HEK293 (cell line): Measurements from ENCODE around the gene CADM4.
"Not testable (repeated sequence)": the region's sequence is repeated elsewhere in the genome, so short reads cannot be mapped to it uniquely, and the experiment has no call there.

Experiments
- CTCF ChIA-PET: fragments of 350-600 bp; formaldehyde crosslinking; extraction: SDS; loops from one replicate; lab custom pipeline; 2021; ENCODE audit warnings: antibody characterized with exemption; lab: Yijun Ruan, JAX
- POLR2A ChIA-PET: fragments of 300-600 bp; formaldehyde crosslinking; extraction: SDS; loops from one replicate; lab custom pipeline; 2020; ENCODE audit warnings: antibody characterized with exemption, inconsistent platforms; lab: Yijun Ruan, JAX
- H3K27ac ChIP-seq: fragments of 200-500 bp; sonication (Bioruptor generic); 2 replicates; pipeline ENCODE4 v1.5.1; 2014; ENCODE audit warnings: low read depth, low read length, control low read depth, inconsistent platforms; ENCODE audit errors: extremely low read depth
- H3K36me3 ChIP-seq, 2 experiments: fragments of 200-500 bp in 1 of 2; sonication (Bioruptor generic) in 1 of 2; 1 replicate in 1 of 2; 2 replicates in 1 of 2; pipeline ENCODE4 v1.5.1; 2014 to 2017; ENCODE audit warnings: inconsistent platforms in 2 of 2, low read length in 2 of 2; ENCODE audit not compliant: control insufficient read depth in 2 of 2, insufficient read depth in 1 of 2
- H3K4me1 ChIP-seq: fragments of 200-500 bp; sonication (Bioruptor generic); 2 replicates; pipeline ENCODE4 v1.5.1; 2014; ENCODE audit warnings: mild to moderate bottlenecking, low read length, inconsistent platforms; ENCODE audit not compliant: control insufficient read depth, insufficient read depth
- H3K4me3 ChIP-seq: 2 replicates; pipeline ENCODE4 v1.5.1; 2011; ENCODE audit warnings: low read depth, mild to moderate bottlenecking, control low read depth, low read length, moderate library complexity
- H3K9me3 ChIP-seq: fragments of 200-500 bp; sonication (Bioruptor generic); 2 replicates; pipeline ENCODE4 v1.5.1; 2014; ENCODE audit warnings: low read depth, low read length, inconsistent platforms; ENCODE audit not compliant: control insufficient read depth, insufficient read depth
- CTCF ChIP-seq: fragments of 450-650 bp; formaldehyde crosslinking; IDR thresholded peaks from 2 replicates; pipeline ENCODE4 v1.5.1; 2016; ENCODE audit warnings: missing biosample characterization, missing genetic modification characterization
- EGR2 ChIP-seq: fragments of 450-650 bp; formaldehyde crosslinking; IDR thresholded peaks from 2 replicates; pipeline ENCODE4 v1.5.1; 2016; ENCODE audit warnings: low read depth, missing biosample characterization, missing genetic modification characterization
- GLIS2 ChIP-seq: fragments of 450-650 bp; formaldehyde crosslinking; IDR thresholded peaks from 2 replicates; pipeline ENCODE4 v1.5.1; 2016; ENCODE audit warnings: missing biosample characterization, missing genetic modification characterization
- KLF9 ChIP-seq: fragments of 450-650 bp; formaldehyde crosslinking; IDR thresholded peaks from 2 replicates; pipeline ENCODE4 v1.5.1; 2016; ENCODE audit warnings: missing biosample characterization, missing genetic modification characterization, low read depth
- SALL2 ChIP-seq: fragments of 450-650 bp; formaldehyde crosslinking; IDR thresholded peaks from 2 replicates; pipeline ENCODE4 v1.5.0; 2017; ENCODE audit warnings: missing biosample characterization, mild to moderate bottlenecking, missing genetic modification characterization, borderline replicate concordance
- SCRT1 ChIP-seq: fragments of 450-650 bp; formaldehyde crosslinking; IDR thresholded peaks from 2 replicates; pipeline ENCODE4 v1.5.1; 2016; ENCODE audit warnings: missing biosample characterization, missing genetic modification characterization, borderline replicate concordance
- SCRT2 ChIP-seq: fragments of 450-650 bp; formaldehyde crosslinking; IDR thresholded peaks from 2 replicates; pipeline ENCODE4 v1.5.1; 2016; ENCODE audit warnings: missing biosample characterization, missing genetic modification characterization
- ZBTB1 ChIP-seq: fragments of 450-650 bp; formaldehyde crosslinking; IDR thresholded peaks from 2 replicates; pipeline ENCODE4 v1.5.1; 2016; ENCODE audit warnings: missing biosample characterization, missing genetic modification characterization
- ZEB2 ChIP-seq: fragments of 450-650 bp; formaldehyde crosslinking; IDR thresholded peaks from 2 replicates; pipeline ENCODE4 v1.5.1; 2016; ENCODE audit warnings: missing biosample characterization, missing genetic modification characterization
- ZFP37 ChIP-seq: fragments of 450-650 bp; formaldehyde crosslinking; IDR thresholded peaks from 2 replicates; pipeline ENCODE4 v1.5.1; 2016; ENCODE audit warnings: missing biosample characterization, missing genetic modification characterization
- ZNF121 ChIP-seq: fragments of 450-650 bp; formaldehyde crosslinking; IDR thresholded peaks from 2 replicates; pipeline ENCODE4 v1.5.1; 2016; ENCODE audit warnings: missing biosample characterization, missing genetic modification characterization
- ZNF19 ChIP-seq: fragments of 450-650 bp; formaldehyde crosslinking; IDR thresholded peaks from 2 replicates; pipeline ENCODE4; 2016; ENCODE audit warnings: missing biosample characterization, missing genetic modification characterization, low read depth
- ZNF274 ChIP-seq, 2 experiments: fragments of 200-500 bp in 1 of 2; fragments of 450-650 bp in 1 of 2; sonication (Bioruptor generic) in 1 of 2; formaldehyde crosslinking in 1 of 2; IDR thresholded peaks; 2 replicates each; pipeline versions ENCODE4 v1.5.1 to v1.6.1; 2014 to 2016; ENCODE audit warnings: borderline replicate concordance in 1 of 2, inconsistent platforms in 1 of 2, low read length in 1 of 2, missing biosample characterization in 1 of 2, missing genetic modification characterization in 1 of 2
- ZNF335 ChIP-seq: fragments of 450-650 bp; formaldehyde crosslinking; conservative IDR thresholded peaks from 2 replicates; pipeline ENCODE4 v1.5.1; 2016; ENCODE audit warnings: missing biosample characterization, missing genetic modification characterization
- ZNF394 ChIP-seq: fragments of 450-650 bp; formaldehyde crosslinking; IDR thresholded peaks from 2 replicates; pipeline ENCODE4 v1.5.1; 2016; ENCODE audit warnings: missing biosample characterization, missing genetic modification characterization, mild to moderate bottlenecking, moderate library complexity, borderline replicate concordance
- ZNF433 ChIP-seq: fragments of 450-650 bp; formaldehyde crosslinking; IDR thresholded peaks from 2 replicates; pipeline ENCODE4 v1.5.1; 2016; ENCODE audit warnings: missing biosample characterization, missing genetic modification characterization, low read depth
- ZNF473 ChIP-seq: fragments of 450-650 bp; formaldehyde crosslinking; IDR thresholded peaks from 2 replicates; pipeline ENCODE4 v1.5.1; 2017; ENCODE audit warnings: missing biosample characterization, missing genetic modification characterization
- ZNF513 ChIP-seq: fragments of 450-650 bp; IDR thresholded peaks from 2 replicates; pipeline ENCODE4 v1.5.1; 2018; ENCODE audit warnings: missing biosample characterization, missing genetic modification characterization
- ZNF544 ChIP-seq: fragments of 450-650 bp; formaldehyde crosslinking; IDR thresholded peaks from 2 replicates; pipeline ENCODE4 v1.5.0; 2017; ENCODE audit warnings: missing biosample characterization, missing genetic modification characterization
- ZNF561 ChIP-seq: fragments of 450-650 bp; IDR thresholded peaks from 2 replicates; pipeline ENCODE4 v1.5.1; 2018; ENCODE audit warnings: missing biosample characterization, missing genetic modification characterization, borderline replicate concordance
- ZNF596 ChIP-seq: fragments of 450-650 bp; IDR thresholded peaks from 2 replicates; pipeline ENCODE4 v1.5.0; 2018; ENCODE audit warnings: missing biosample characterization, mild to moderate bottlenecking, missing genetic modification characterization, moderate library complexity
- ZNF624 ChIP-seq: fragments of 450-650 bp; formaldehyde crosslinking; IDR thresholded peaks from 2 replicates; pipeline ENCODE4 v1.5.1; 2017; ENCODE audit warnings: missing biosample characterization, missing genetic modification characterization
- ZNF654 ChIP-seq: fragments of 450-650 bp; formaldehyde crosslinking; IDR thresholded peaks from 2 replicates; pipeline ENCODE4 v1.5.1; 2016; ENCODE audit warnings: low read depth, missing biosample characterization, missing genetic modification characterization
- ZNF692 ChIP-seq: fragments of 450-650 bp; formaldehyde crosslinking; IDR thresholded peaks from 2 replicates; pipeline ENCODE4 v1.5.1; 2016; ENCODE audit warnings: missing biosample characterization, missing genetic modification characterization
- ZNF785 ChIP-seq: fragments of 450-650 bp; formaldehyde crosslinking; IDR thresholded peaks from 2 replicates; pipeline ENCODE4 v1.5.1; 2016; ENCODE audit warnings: missing biosample characterization, missing genetic modification characterization
- ZSCAN30 ChIP-seq: fragments of 450-650 bp; IDR thresholded peaks from 2 replicates; pipeline ENCODE4 v1.5.1; 2018; ENCODE audit warnings: missing biosample characterization, mild to moderate bottlenecking, missing genetic modification characterization, moderate library complexity

The CADM4 gene

GRCh38 chr19:43589277-43589676 lies 50.4 kb downstream of the CADM4 start (continued):
- TF ChIP-seq CTCF = no peak
- TF ChIP-seq ZNF335 (tag by site-specific recombination) = no peak
- no peak for TF ChIP-seq ZNF433 (tag by site-specific recombination)
- no peak for TF ChIP-seq ZNF561 (tag by site-specific recombination)
- peak; percentile 30; the same call in 1 of the 2 replicates for TF ChIP-seq EGR2 (tag by site-specific recombination)
- TF ChIP-seq ZNF274 (IDR thresholded peaks at IDR 0.05; ENCODE audit: low read length) = no peak
- no peak for TF ChIP-seq ZNF274 (tag by site-specific recombination; IDR thresholded peaks at IDR 0.05; ENCODE audit: borderline replicate concordance)
- no peak for TF ChIP-seq ZNF473 (tag by site-specific recombination)
- no peak for TF ChIP-seq KLF9 (tag by site-specific recombination)
- TF ChIP-seq ZNF785 = no peak
- TF ChIP-seq SALL2 (tag by site-specific recombination) = no peak
- no peak for TF ChIP-seq ZBTB1
- TF ChIP-seq ZEB2 (tag by site-specific recombination) = no peak
- no peak for TF ChIP-seq GLIS2

GRCh38 chr19:43587029-43587428 lies 52.6 kb downstream of the CADM4 start:
- ChIA-PET POLR2A (interaction anchor here (1.0 to 1.6 kb wide), 2 partner anchors 9 to 81 kb away, joined by 3 to 6 read pairs; partner anchors contain the start of genes IRGQ and ZNF576), CTCF (interaction anchor here (0.6 to 1.7 kb wide), 5 partner anchors 8 to 182 kb away, joined by 3 to 12 read pairs (median 5); partner anchors contain the start of gene IRGQ)
- TF ChIP-seq SCRT2 (tag by site-specific recombination) = peak; percentile 84
- TF ChIP-seq ZNF692 (tag by site-specific recombination) = 0 out of 2 replicates have a peak, but pooled peaks have one; percentile 23
- H3K9me3 ChIP-seq, H3K4me3 ChIP-seq, H3K4me1 ChIP-seq, H3K27ac ChIP-seq: not testable (repeated sequence)
- H3K36me3 ChIP-seq = peaks cover 31 to 49% of the 10 kb centered on the region in 2 experiments

- POLR2A ChIA-PET = interaction anchor here (1.6 kb wide), 1 partner anchor 10 kb away, joined by 6 read pairs; the partner anchor contains the start of genes IRGQ and ZNF576
- Histone ChIP-seq H3K9me3 (no peaks in the 10 kb centered on the region), H3K27ac (0 out of 2 replicates have a peak overlapping the region, but pooled peaks have one; percentile 16), H3K4me1 (no peaks in the 10 kb centered on the region), H3K36me3 (peaks cover 28 to 45% of the 10 kb centered on the region in 2 experiments), H3K4me3 (no peak overlapping the region)
- CTCF ChIA-PET = interaction anchor here (0.6 to 1.7 kb wide), 4 partner anchors 9 to 182 kb away, joined by 3 to 12 read pairs (median 5); partner anchors contain the start of gene IRGQ
- TF ChIP-seq ZFP37 (no peak), ZNF121 (tag by site-specific recombination) (no peak), SCRT1 (no peak), ZNF394 (tag by site-specific recombination) (no peak), ZNF19 (tag by site-specific recombination) (no peak), ZNF513 (tag by site-specific recombination) (no peak), EGR2 (tag by site-specific recombination) (no peak), ZNF544 (no peak), ZNF624 (no peak), ZNF596 (tag by site-specific recombination) (no peak), ZNF654 (tag by site-specific recombination) (no peak), ZSCAN30 (no peak)
These were observed 53.3 kb downstream of the CADM4 start for GRCh38 chr19:43586346-43586745.
